IMR-90 (cell line): ENCODE measurements around the gene TCFL5. TPM values are rescaled to one million over a fixed set of nuclear protein-coding genes. Genes with fewer than 3 reads are reported as not detected.

Experiments used
- ATAC-seq: fragments of 200-7000 bp; cut with Tn5 transposase; 2 replicates; pipeline ENCODE4 v1.9.1; 2020; ENCODE audit warnings: low read depth, mild to moderate bottlenecking, moderate library complexity
- BruUV-seq: library from RNA; stranded (reverse); fragments of 400-500 nt; replicated peaks from 2 replicates; lab custom pipeline; 2021; lab: Mats Ljungman, UMichigan
- CTCF ChIA-PET: fragments of 300-600 bp; formaldehyde crosslinking; extraction: SDS; loops from one replicate; lab custom pipeline; 2021; ENCODE audit warnings: antibody characterized with exemption; lab: Yijun Ruan, JAX
- POLR2A ChIA-PET: fragments of 300-600 bp; sonication (Branson Sonifier 250); formaldehyde crosslinking; loops from one replicate; lab custom pipeline; 2022; ENCODE audit warnings: antibody characterized with exemption; ENCODE audit not compliant: unreplicated experiment; lab: Charles Lee
- DNase-seq: peaks from one replicate; pipeline ENCODE4 v3.0.0; 2013
- H2AFZ ChIP-seq: replicated peaks from 2 replicates; pipeline ENCODE3; 2013; ENCODE audit warnings: low read length, mild to moderate bottlenecking; ENCODE audit not compliant: poor library complexity
- H2AK5ac ChIP-seq: 2 replicates; pipeline ENCODE4 v1.6.1; 2013; ENCODE audit warnings: low read depth, low read length, inconsistent platforms
- H2AK9ac ChIP-seq: replicated peaks from 2 replicates; pipeline ENCODE3; 2013; ENCODE audit warnings: mild to moderate bottlenecking, low read depth, low read length, moderate library complexity; ENCODE audit not compliant: poor library complexity
- H2BK120ac ChIP-seq: 2 replicates; pipeline ENCODE4 v1.6.1; 2013; ENCODE audit warnings: low read depth, low read length, inconsistent platforms
- H2BK15ac ChIP-seq: 3 replicates; pipeline ENCODE4 v1.6.1; 2013; ENCODE audit warnings: low read depth, low read length, inconsistent platforms
- H2BK20ac ChIP-seq: 2 replicates; pipeline ENCODE4 v1.6.1; 2013; ENCODE audit warnings: low read depth, mild to moderate bottlenecking, inconsistent platforms, low read length, moderate library complexity
- H2BK5ac ChIP-seq: 2 replicates; pipeline ENCODE4 v1.6.1; 2013; ENCODE audit warnings: mild to moderate bottlenecking, low read depth, low read length, inconsistent platforms; ENCODE audit not compliant: poor library complexity, severe bottlenecking
- H3K14ac ChIP-seq: replicated peaks from 2 replicates; pipeline ENCODE4 v1.6.1; 2013; ENCODE audit warnings: low read depth, low read length, inconsistent platforms
- H3K18ac ChIP-seq: 2 replicates; pipeline ENCODE4 v1.6.1; 2013; ENCODE audit warnings: low read depth, low read length, control low read depth
- H3K23ac ChIP-seq: 2 replicates; pipeline ENCODE4 v1.6.1; 2013; ENCODE audit warnings: low read depth, low read length, inconsistent platforms
- H3K27ac ChIP-seq: 2 replicates; pipeline ENCODE4 v1.5.1; 2013; ENCODE audit warnings: mild to moderate bottlenecking, control low read depth, low read length; ENCODE audit not compliant: insufficient read depth
- H3K27me3 ChIP-seq: 2 replicates; pipeline ENCODE4 v1.6.1; 2013; ENCODE audit warnings: low read length; ENCODE audit not compliant: control insufficient read depth, insufficient read depth
- H3K36me3 ChIP-seq: 2 replicates; pipeline ENCODE4 v1.6.1; 2013; ENCODE audit warnings: low read length, mixed read lengths; ENCODE audit not compliant: control insufficient read depth, insufficient read depth
- H3K4ac ChIP-seq: 2 replicates; pipeline ENCODE4 v1.6.1; 2013; ENCODE audit warnings: low read depth, low read length, inconsistent platforms
- H3K4me1 ChIP-seq: 2 replicates; pipeline ENCODE4 v1.6.1; 2013; ENCODE audit warnings: low read length, mixed read lengths; ENCODE audit not compliant: control insufficient read depth, insufficient read depth
- H3K4me2 ChIP-seq: 2 replicates; pipeline ENCODE4 v1.6.1; 2013; ENCODE audit warnings: low read depth, mild to moderate bottlenecking, control low read depth, low read length, moderate library complexity
- H3K4me3 ChIP-seq: 2 replicates; pipeline ENCODE4 v1.5.1; 2013; ENCODE audit warnings: low read depth, mild to moderate bottlenecking, control low read depth, low read length, moderate library complexity; ENCODE audit not compliant: insufficient read depth
- H3K56ac ChIP-seq: 2 replicates; pipeline ENCODE4 v1.6.1; 2013; ENCODE audit warnings: low read length, inconsistent platforms; ENCODE audit not compliant: insufficient read depth; ENCODE audit errors: extremely low read depth
- H3K79me1 ChIP-seq, 2 experiments: 2 replicates each; pipeline ENCODE4 v1.6.1; 2013; ENCODE audit warnings: low read length in 2 of 2, inconsistent platforms in 1 of 2, low read depth in 1 of 2
- H3K9ac ChIP-seq: 2 replicates; pipeline ENCODE4 v1.6.1; 2013; ENCODE audit warnings: low read depth, low read length, control low read depth
- H3K9me1 ChIP-seq: 2 replicates; pipeline ENCODE4 v1.6.1; 2013; ENCODE audit warnings: low read length, inconsistent platforms; ENCODE audit not compliant: insufficient read depth
- H3K9me3 ChIP-seq: 2 replicates; pipeline ENCODE4 v1.6.1; 2013; ENCODE audit warnings: low read length; ENCODE audit not compliant: control insufficient read depth, insufficient read depth
- H4K20me1 ChIP-seq: 2 replicates; pipeline ENCODE4 v1.6.1; 2013; ENCODE audit warnings: low read length, inconsistent platforms; ENCODE audit not compliant: insufficient read depth
- H4K5ac ChIP-seq: 2 replicates; pipeline ENCODE4 v1.6.1; 2013; ENCODE audit warnings: mild to moderate bottlenecking, low read depth, low read length, control low read depth
- H4K8ac ChIP-seq, 2 experiments: 2 replicates each; pipeline ENCODE4 v1.6.1; 2013; ENCODE audit warnings: low read depth in 2 of 2, low read length in 2 of 2, control low read depth in 1 of 2, inconsistent platforms in 1 of 2
- H4K91ac ChIP-seq: 2 replicates; pipeline ENCODE4 v1.6.1; 2013; ENCODE audit warnings: low read depth, low read length, inconsistent platforms; ENCODE audit not compliant: insufficient read depth
- BHLHE40 ChIP-seq: fragments of 150-350 bp; IDR thresholded peaks from 2 replicates; pipeline ENCODE4 v1.6.1; 2016; ENCODE audit warnings: mild to moderate bottlenecking, low read depth, low read length
- CEBPB ChIP-seq: IDR thresholded peaks from 2 replicates; pipeline ENCODE4 v1.6.1; 2012; ENCODE audit warnings: low read depth, low read length, improper control_type of control experiment
- CHD1 ChIP-seq: IDR thresholded peaks from 2 replicates; pipeline ENCODE4 v1.6.1; 2012; ENCODE audit warnings: low read depth, low read length, improper control_type of control experiment
- CTCF ChIP-seq: conservative IDR thresholded peaks from 2 replicates; pipeline ENCODE4 v1.5.1; 2012; ENCODE audit warnings: mild to moderate bottlenecking, low read depth, low read length, improper control_type of control experiment
- ELK1 ChIP-seq: fragments of 150-350 bp; IDR thresholded peaks from 2 replicates; pipeline ENCODE4 v1.6.1; 2016; ENCODE audit warnings: low read depth, mild to moderate bottlenecking, low read length, moderate library complexity, borderline replicate concordance
- FOS ChIP-seq: fragments of 150-350 bp; IDR thresholded peaks from 2 replicates; pipeline ENCODE4 v1.6.1; 2016; ENCODE audit warnings: low read depth, low read length
- MAFK ChIP-seq: IDR thresholded peaks from 2 replicates; pipeline ENCODE4 v1.6.1; 2012; ENCODE audit warnings: low read depth, low read length, improper control_type of control experiment
- MAZ ChIP-seq: IDR thresholded peaks from 2 replicates; pipeline ENCODE4 v1.6.1; 2012; ENCODE audit warnings: low read depth, mild to moderate bottlenecking, low read length, improper control_type of control experiment, moderate library complexity, borderline replicate concordance
- MXI1 ChIP-seq: IDR thresholded peaks from 2 replicates; pipeline ENCODE4 v1.6.1; 2012; ENCODE audit warnings: low read depth, mild to moderate bottlenecking, low read length, moderate library complexity, borderline replicate concordance
- NFE2L2 ChIP-seq: fragments of 150-350 bp; IDR thresholded peaks from 2 replicates; pipeline ENCODE4 v1.6.1; 2016; ENCODE audit warnings: low read depth, mild to moderate bottlenecking, low read length
- POLR2A ChIP-seq: IDR thresholded peaks from 2 replicates; pipeline ENCODE4 v1.6.1; 2012; ENCODE audit warnings: mild to moderate bottlenecking, low read depth, low read length
- RAD21 ChIP-seq: IDR thresholded peaks from 2 replicates; pipeline ENCODE4 v1.6.1; 2012; ENCODE audit warnings: low read length, improper control_type of control experiment
- RCOR1 ChIP-seq: IDR thresholded peaks from 2 replicates; pipeline ENCODE4 v1.6.1; 2012; ENCODE audit warnings: mild to moderate bottlenecking, low read length, improper control_type of control experiment; ENCODE audit not compliant: insufficient replicate concordance
- RFX5 ChIP-seq: IDR thresholded peaks from 2 replicates; pipeline ENCODE4 v1.8.0; 2012; ENCODE audit warnings: low read depth, mild to moderate bottlenecking, low read length, moderate library complexity
- SMC3 ChIP-seq: fragments of 150-350 bp; IDR thresholded peaks from 2 replicates; pipeline ENCODE4 v1.6.1; 2016; ENCODE audit warnings: low read depth, mild to moderate bottlenecking, antibody characterized with exemption, low read length, moderate library complexity
- WGBS, 2 experiments: methylation state at CpG; one replicate each; pipeline versions ENCODE4 v1.1.5 to v1.1.7; 2013; ENCODE audit warnings: missing lambda C conversion rate in 2 of 2; ENCODE audit not compliant: insufficient read length in 1 of 2; ENCODE audit errors: extremely low coverage in 2 of 2; 5-methylcytosine and 5-hydroxymethylcytosine counted together
- dilution Hi-C: fragments of 300-500 bp; cut with HindIII; formaldehyde crosslinking; loops from one replicate; pipeline ENCODE4 v1.14.3; 2018; ENCODE audit warnings: low sequenced_read_pairs; ENCODE audit not compliant: unreplicated experiment
- in situ Hi-C: fragments of 300-500 bp; cut with MboI; formaldehyde crosslinking; loops from 3 replicates; pipeline ENCODE4 v1.14.3; 2019; ENCODE audit warnings: low sequenced_read_pairs, inconsistent platforms, mixed read lengths
- intact Hi-C: fragments of 100-400 bp; cut with micrococcal nuclease; formaldehyde crosslinking; loops from 2 replicates; pipeline ENCODE4 v1.10.0; 2022
- polyA plus RNA-seq, 3 experiments: library from polyadenylated mRNA; depleted of rRNA; stranded (reverse); fragments of >200 nt; gene quantifications; 2 replicates each; pipeline ENCODE4 v1.2.3, GENCODE V29; 2012; ENCODE audit warnings: low replicate concordance in 1 of 3
- total RNA-seq: library from RNA; depleted of rRNA; stranded (reverse); fragments of >200 nt; gene quantifications from 2 replicates; pipeline ENCODE4 v1.2.3, GENCODE V29; 2012

The TCFL5 gene
- total and polyA plus RNA-seq, 2 of the 4 experiments (the other 2 are of a cell fraction): 6.0 to 8.2 TPM

- intact Hi-C loops (no loop called here), dilution Hi-C loops (no loop called here), in situ Hi-C loops (no loop called here)
- Histone ChIP-seq H4K91ac (no peak overlapping the region), H3K27me3 (no peaks in the 10 kb centered on the region), H3K18ac (no peak overlapping the region), H3K27ac (no peak overlapping the region), H3K9me1 (peaks cover 7% of the 10 kb centered on the region; the same call in 1 of the 2 replicates), H3K56ac (no peak overlapping the region), H2BK20ac (no peak overlapping the region), H4K20me1 (peaks cover 14% of the 10 kb centered on the region), H3K4me1 (peaks cover 12% of the 10 kb centered on the region), H4K8ac (no peak overlapping the region), H3K23ac (peak overlapping the region; percentile 23; the same call in 1 of the 2 replicates), H3K4ac (no peak overlapping the region), H2AK5ac (no peak overlapping the region), H3K36me3 (peaks cover 32% of the 10 kb centered on the region), H2BK120ac (no peak overlapping the region), H3K4me2 (no peak overlapping the region), H3K9ac (no peak overlapping the region), H4K5ac (no peak overlapping the region), H2AFZ (no peak overlapping the region), H3K9me3 (no peaks in the 10 kb centered on the region), H2BK5ac (no peak overlapping the region), H3K4me3 (no peak overlapping the region), H2AK9ac (peak overlapping the region; percentile 62), H3K14ac (no peak overlapping the region), H3K79me1 (peaks cover 11 to 19% of the 10 kb centered on the region in 2 experiments), H2BK15ac (no peak overlapping the region)
- no TSS peak for BruUV-seq
- DNase-seq: no peak
- ChIA-PET CTCF (no interaction called here), POLR2A (no interaction called here)
- ATAC-seq: no peak
- WGBS, 2 experiments: 92% methylated on average over 16 of the region's 26 CpGs; no CpG with 5 or more reads in 1 of the 2 experiments
- TF ChIP-seq CHD1: no peak
- TF ChIP-seq POLR2A: no peak
- no peak for TF ChIP-seq MAZ
- TF ChIP-seq CEBPB: no peak
- TF ChIP-seq CTCF: no peak
- no peak for TF ChIP-seq RFX5
- TF ChIP-seq ELK1: no peak
- TF ChIP-seq RAD21: no peak
- TF ChIP-seq RCOR1: no peak
- no peak for TF ChIP-seq FOS
- TF ChIP-seq SMC3: no peak
- no peak for TF ChIP-seq MXI1
- TF ChIP-seq MAFK: no peak
- TF ChIP-seq BHLHE40: no peak
- no peak for TF ChIP-seq NFE2L2
Measured at GRCh38 chr20:62797671-62798532, 63.7 kb downstream of the TCFL5 start.
